HG02840 (cell line): ENCODE data around the gene PAGR1.
"Not testable (repeated sequence)": the region's sequence is repeated elsewhere in the genome, so short reads cannot be mapped to it uniquely, and the experiment has no call there.

ENCODE experiments used
- ATAC-seq: cut with Tn5 transposase; IDR thresholded peaks from one replicate; pipeline ENCODE4 v1.9.1; 2021; ENCODE audit warnings: mild to moderate bottlenecking, moderate library complexity, moderate number of reproducible peaks; ENCODE audit not compliant: unreplicated experiment, low FRiP score

The PAGR1 gene

GRCh38 chr16:29862383-29862883, 46.5 kb downstream of the PAGR1 start:
- no peak for ATAC-seq

GRCh38 chr16:29862884-29863668, 47.1 kb downstream of the PAGR1 start, which contains the start of gene CDIPT:
Gene CDIPT (minus strand): TSS chr16:29863226. CDS start chr16:29862857, 369 bp downstream.
- peak; percentile 92 for ATAC-seq

GRCh38 chr16:29863669-29863984, 47.7 kb downstream of the PAGR1 start:
- ATAC-seq, result no peak

GRCh38 chr16:29864205-29864604, 48.3 kb downstream of the PAGR1 start:
- no peak for ATAC-seq

GRCh38 chr16:29868396-29869009, 52.6 kb downstream of the PAGR1 start:
- ATAC-seq, result no peak

- ATAC-seq, result not testable (repeated sequence)
Measured at GRCh38 chr16:29869067-29869466, 53.1 kb downstream of the PAGR1 start.
